ENCODE measurements around the gene TCFL5. TPM values are rescaled to one million over a fixed set of nuclear protein-coding genes. Genes with fewer than 3 reads are reported as not detected.

The TCFL5 gene
- total and polyA plus RNA-seq, 3 donors from 2014 or later, result 66.4 to 184 (median 85.3) TPM

GRCh38 chr20:62812907-62813200, 48.8 kb downstream of the TCFL5 start:
- Histone ChIP-seq H3K27me3 (no peaks in the 10 kb centered on the region), H3K36me3 (ENCODE audit: low read depth, missing control alignments) (no peaks in the 10 kb centered on the region), H3K4me3 (no peak overlapping the region), H3K27ac (no peak overlapping the region), H3K4me1 (peaks cover 16% of the 10 kb centered on the region), H3K9me3 (no peaks in the 10 kb centered on the region)
- no peak for DNase-seq
- 87 to 97% methylated on average over 7 to 8 of the region's 11 CpGs for WGBS, 2 donors
- no peak for TF ChIP-seq POLR2A (IDR thresholded peaks at IDR 0.05)
- TF ChIP-seq CTCF (IDR thresholded peaks at IDR 0.05), result no peak
- intact Hi-C loops (cut with DNase I; ENCODE audit: low total_unique reads), result loop anchor here (10.0 kb wide), 1 partner anchor 148 kb away; no protein-coding TSS in a partner anchor

- Histone ChIP-seq H3K4me1 (peaks cover 14% of the 10 kb centered on the region), H3K36me3 (ENCODE audit: low read depth, missing control alignments) (no peaks in the 10 kb centered on the region), H3K9me3 (no peaks in the 10 kb centered on the region), H3K4me3 (no peak overlapping the region), H3K27ac (no peak overlapping the region), H3K27me3 (no peaks in the 10 kb centered on the region)
- no peak for DNase-seq
- intact Hi-C loops (cut with DNase I; ENCODE audit: low total_unique reads), result loop anchor here (10.0 kb wide), 1 partner anchor 148 kb away; no protein-coding TSS in a partner anchor
- WGBS, 2 donors, result 87 to 88% methylated on average over 16 to 43 of the region's 43 CpGs
- TF ChIP-seq CTCF (IDR thresholded peaks at IDR 0.05) (no peak), POLR2A (IDR thresholded peaks at IDR 0.05) (no peak)
Measured at GRCh38 chr20:62812181-62812906, 49.3 kb downstream of the TCFL5 start.

GRCh38 chr20:62811720-62812119, 49.9 kb downstream of the TCFL5 start:
- Histone ChIP-seq H3K36me3 (ENCODE audit: low read depth, missing control alignments) (no peaks in the 10 kb centered on the region), H3K9me3 (no peaks in the 10 kb centered on the region), H3K27me3 (no peaks in the 10 kb centered on the region), H3K27ac (no peak overlapping the region), H3K4me3 (no peak overlapping the region), H3K4me1 (peaks cover 16% of the 10 kb centered on the region)
- WGBS, 2 donors, result 81 to 95% methylated on average over 6 to 10 of the region's 10 CpGs
- DNase-seq, result no peak
- intact Hi-C loops (cut with DNase I; ENCODE audit: low total_unique reads), result loop anchor here (10.0 kb wide), 1 partner anchor 147 kb away; no protein-coding TSS in a partner anchor
- TF ChIP-seq POLR2A (IDR thresholded peaks at IDR 0.05) (no peak), CTCF (IDR thresholded peaks at IDR 0.05) (no peak)

GRCh38 chr20:62811320-62811719, 50.3 kb downstream of the TCFL5 start:
- WGBS, 2 donors, result 97 to 100% methylated on average over 3 to 21 of the region's 21 CpGs
- H3K36me3 ChIP-seq (ENCODE audit: low read depth, missing control alignments), result no peaks in the 10 kb centered on the region
- H3K27ac ChIP-seq, result no peak overlapping the region
- intact Hi-C loops (cut with DNase I; ENCODE audit: low total_unique reads), result loop anchor here (10.0 kb wide), 1 partner anchor 147 kb away; no protein-coding TSS in a partner anchor
- H3K9me3 ChIP-seq, result no peaks in the 10 kb centered on the region
- no peak for DNase-seq
- H3K4me3 ChIP-seq, result no peak overlapping the region
- H3K4me1 ChIP-seq, result peaks cover 17% of the 10 kb centered on the region
- no peaks in the 10 kb centered on the region for H3K27me3 ChIP-seq
- TF ChIP-seq POLR2A (IDR thresholded peaks at IDR 0.05) (no peak), CTCF (IDR thresholded peaks at IDR 0.05) (no peak)
